Measurements from ENCODE around the gene OCA2.

DNA sequence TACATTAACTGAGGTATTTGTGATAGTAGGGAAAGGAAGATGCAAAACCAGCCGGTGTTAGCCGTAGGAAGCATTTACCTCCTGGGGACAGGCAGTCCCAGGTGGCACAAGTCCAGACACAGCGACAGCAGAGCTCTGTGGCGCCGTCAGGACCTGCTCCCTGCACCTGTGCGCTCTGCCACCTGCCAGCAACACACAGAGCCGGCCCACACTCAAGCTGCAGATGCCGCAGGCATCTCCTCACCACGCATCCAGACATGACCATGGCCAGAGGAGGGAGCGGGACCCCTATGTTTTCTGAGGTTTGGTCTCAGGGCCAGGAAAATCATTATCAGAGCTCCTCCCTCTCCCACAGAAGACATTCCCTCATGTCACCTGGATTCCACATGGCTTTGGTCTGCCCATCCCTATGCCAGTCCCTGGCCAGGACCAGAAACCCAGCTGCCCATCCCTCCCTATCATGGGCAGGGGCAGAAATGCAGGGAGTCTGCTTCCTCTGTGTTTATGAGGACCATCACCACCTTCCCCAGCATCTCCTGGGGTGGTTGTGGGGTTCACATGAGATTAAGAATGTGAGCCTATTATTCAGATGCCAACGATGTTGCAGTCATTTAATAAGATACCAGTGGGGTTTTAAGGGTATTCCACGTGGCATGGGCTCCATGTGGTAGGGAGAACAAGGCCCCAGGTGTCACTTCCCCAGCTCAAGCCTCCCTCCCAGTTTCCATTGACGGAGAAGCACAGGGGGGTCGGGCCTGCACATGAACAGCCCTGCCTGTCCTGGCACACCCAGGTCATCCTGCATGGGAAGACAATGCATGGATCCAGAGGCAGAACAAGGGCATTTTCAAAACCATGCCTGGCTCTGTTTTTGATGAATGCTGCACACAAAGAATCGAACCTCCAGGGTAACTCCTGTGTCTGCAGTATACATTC is 251.1 kb downstream of the OCA2 start:
- TF ChIP-seq, protein P1, sequence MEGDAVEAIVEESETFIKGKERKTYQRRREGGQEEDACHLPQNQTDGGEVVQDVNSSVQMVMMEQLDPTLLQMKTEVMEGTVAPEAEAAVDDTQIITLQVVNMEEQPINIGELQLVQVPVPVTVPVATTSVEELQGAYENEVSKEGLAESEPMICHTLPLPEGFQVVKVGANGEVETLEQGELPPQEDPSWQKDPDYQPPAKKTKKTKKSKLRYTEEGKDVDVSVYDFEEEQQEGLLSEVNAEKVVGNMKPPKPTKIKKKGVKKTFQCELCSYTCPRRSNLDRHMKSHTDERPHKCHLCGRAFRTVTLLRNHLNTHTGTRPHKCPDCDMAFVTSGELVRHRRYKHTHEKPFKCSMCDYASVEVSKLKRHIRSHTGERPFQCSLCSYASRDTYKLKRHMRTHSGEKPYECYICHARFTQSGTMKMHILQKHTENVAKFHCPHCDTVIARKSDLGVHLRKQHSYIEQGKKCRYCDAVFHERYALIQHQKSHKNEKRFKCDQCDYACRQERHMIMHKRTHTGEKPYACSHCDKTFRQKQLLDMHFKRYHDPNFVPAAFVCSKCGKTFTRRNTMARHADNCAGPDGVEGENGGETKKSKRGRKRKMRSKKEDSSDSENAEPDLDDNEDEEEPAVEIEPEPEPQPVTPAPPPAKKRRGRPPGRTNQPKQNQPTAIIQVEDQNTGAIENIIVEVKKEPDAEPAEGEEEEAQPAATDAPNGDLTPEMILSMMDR (IDR thresholded peaks at IDR 0.05): no peak
- no peak for TF ChIP-seq POLR2A (IDR thresholded peaks at IDR 0.05)
